Measurements from ENCODE around the gene TMEM161B.
"Not testable (repeated sequence)": the region's sequence is repeated elsewhere in the genome, so short reads cannot be mapped to it uniquely, and the experiment has no call there.

The TMEM161B gene

GRCh38 chr5:88287302-88287701, 18.7 kb upstream of the TMEM161B start:
- in situ Hi-C loops (cut with HindIII; ENCODE audit: low sequenced_read_pairs): no loop called here
- H3K4me3 ChIP-seq (ENCODE audit: low read depth, low read length): no peak overlapping the region
- DNase-seq (ENCODE audit: low read depth, low spot score): no peak
- no peak for TF ChIP-seq CTCF (IDR thresholded peaks at IDR 0.05; ENCODE audit: low read depth, low read length)

GRCh38 chr5:88283690-88284089, 15.0 kb upstream of the TMEM161B start:
- no peak overlapping the region for H3K4me3 ChIP-seq (ENCODE audit: low read depth, low read length)
- TF ChIP-seq CTCF (IDR thresholded peaks at IDR 0.05; ENCODE audit: low read depth, low read length): no peak
- DNase-seq (ENCODE audit: low read depth, low spot score): no peak
- in situ Hi-C loops (cut with HindIII; ENCODE audit: low sequenced_read_pairs): no loop called here

- no peak for DNase-seq (ENCODE audit: low read depth, low spot score)
- TF ChIP-seq CTCF (IDR thresholded peaks at IDR 0.05; ENCODE audit: low read depth, low read length): no peak
- H3K4me3 ChIP-seq (ENCODE audit: low read depth, low read length): no peak overlapping the region
- in situ Hi-C loops (cut with HindIII; ENCODE audit: low sequenced_read_pairs): no loop called here
These were observed 12.7 kb upstream of the TMEM161B start for GRCh38 chr5:88281322-88281721.

- no peak overlapping the region for H3K4me3 ChIP-seq (ENCODE audit: low read depth, low read length)
- DNase-seq (ENCODE audit: low read depth, low spot score): no peak
- TF ChIP-seq CTCF (IDR thresholded peaks at IDR 0.05; ENCODE audit: low read depth, low read length): no peak
- in situ Hi-C loops (cut with HindIII; ENCODE audit: low sequenced_read_pairs): no loop called here
These were observed 10.9 kb upstream of the TMEM161B start for GRCh38 chr5:88279584-88279983.

- TF ChIP-seq CTCF (IDR thresholded peaks at IDR 0.05; ENCODE audit: low read depth, low read length): no peak
- in situ Hi-C loops (cut with HindIII; ENCODE audit: low sequenced_read_pairs): no loop called here
- no peak overlapping the region for H3K4me3 ChIP-seq (ENCODE audit: low read depth, low read length)
- no peak for DNase-seq (ENCODE audit: low read depth, low spot score)
These were observed 7.7 kb upstream of the TMEM161B start for GRCh38 chr5:88276378-88276777.

GRCh38 chr5:88275581-88275980, 6.9 kb upstream of the TMEM161B start:
- H3K4me3 ChIP-seq (ENCODE audit: low read depth, low read length): no peak overlapping the region
- TF ChIP-seq CTCF (IDR thresholded peaks at IDR 0.05; ENCODE audit: low read depth, low read length): no peak
- no peak for DNase-seq (ENCODE audit: low read depth, low spot score)
- in situ Hi-C loops (cut with HindIII; ENCODE audit: low sequenced_read_pairs): no loop called here

- in situ Hi-C loops (cut with HindIII; ENCODE audit: low sequenced_read_pairs): no loop called here
- H3K4me3 ChIP-seq (ENCODE audit: low read depth, low read length): peak overlapping the region; percentile 95
- no peak for TF ChIP-seq CTCF (IDR thresholded peaks at IDR 0.05; ENCODE audit: low read depth, low read length)
- peak; percentile 15 for DNase-seq (ENCODE audit: low read depth, low spot score)
These were observed 652 bp upstream of the TMEM161B start for GRCh38 chr5:88269222-88269771.

GRCh38 chr5:88264565-88264964, 4.1 kb downstream of the TMEM161B start:
- H3K4me3 ChIP-seq (ENCODE audit: low read depth, low read length); in situ Hi-C loops (cut with HindIII; ENCODE audit: low sequenced_read_pairs); DNase-seq (ENCODE audit: low read depth, low spot score): not testable (repeated sequence)

Measured in astrocyte of the spinal cord (primary cell).